ENCODE results near the gene GFI1. TPM values are rescaled to one million over a fixed set of nuclear protein-coding genes. Genes with fewer than 3 reads are reported as not detected.

GFI1 gene
- total RNA-seq, 4 donors from 2014 or later = 0.36 to 0.48 TPM; not detected in 2

DNA sequence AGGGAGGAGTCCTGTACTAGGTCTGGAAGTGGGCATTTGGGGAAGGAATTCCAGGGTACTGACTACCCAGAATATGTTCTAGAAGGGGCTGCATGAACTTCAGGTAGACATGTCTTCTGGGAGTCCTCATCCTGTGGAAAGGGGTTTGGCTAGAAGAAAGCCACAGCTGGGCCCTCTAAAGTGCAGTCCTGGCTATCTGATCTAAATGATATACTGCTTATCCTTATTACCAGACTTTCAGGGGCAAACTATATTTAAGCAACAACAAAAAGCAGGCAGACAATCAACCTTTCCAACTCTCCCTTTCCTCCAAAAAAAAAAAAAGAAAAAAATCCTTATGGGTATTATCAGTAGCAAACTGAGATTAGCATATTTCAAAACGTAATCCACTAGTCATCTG, 29.8 kb upstream of the GFI1 start:
- Histone ChIP-seq H3K27me3 (no peaks in the 10 kb centered on the region), H3K36me3 (no peaks in the 10 kb centered on the region), H3K4me1 (no peaks in the 10 kb centered on the region), H3K27ac (no peak overlapping the region), H3K4me3 (no peak overlapping the region), H3K9me3 (no peaks in the 10 kb centered on the region)
- DNase-seq (ENCODE audit: low spot score in 2 of 2) = no peak
- no peak for TF ChIP-seq POLR2A (IDR thresholded peaks at IDR 0.05)
- no peak for TF ChIP-seq EP300 (IDR thresholded peaks at IDR 0.05)
- TF ChIP-seq, protein P1, sequence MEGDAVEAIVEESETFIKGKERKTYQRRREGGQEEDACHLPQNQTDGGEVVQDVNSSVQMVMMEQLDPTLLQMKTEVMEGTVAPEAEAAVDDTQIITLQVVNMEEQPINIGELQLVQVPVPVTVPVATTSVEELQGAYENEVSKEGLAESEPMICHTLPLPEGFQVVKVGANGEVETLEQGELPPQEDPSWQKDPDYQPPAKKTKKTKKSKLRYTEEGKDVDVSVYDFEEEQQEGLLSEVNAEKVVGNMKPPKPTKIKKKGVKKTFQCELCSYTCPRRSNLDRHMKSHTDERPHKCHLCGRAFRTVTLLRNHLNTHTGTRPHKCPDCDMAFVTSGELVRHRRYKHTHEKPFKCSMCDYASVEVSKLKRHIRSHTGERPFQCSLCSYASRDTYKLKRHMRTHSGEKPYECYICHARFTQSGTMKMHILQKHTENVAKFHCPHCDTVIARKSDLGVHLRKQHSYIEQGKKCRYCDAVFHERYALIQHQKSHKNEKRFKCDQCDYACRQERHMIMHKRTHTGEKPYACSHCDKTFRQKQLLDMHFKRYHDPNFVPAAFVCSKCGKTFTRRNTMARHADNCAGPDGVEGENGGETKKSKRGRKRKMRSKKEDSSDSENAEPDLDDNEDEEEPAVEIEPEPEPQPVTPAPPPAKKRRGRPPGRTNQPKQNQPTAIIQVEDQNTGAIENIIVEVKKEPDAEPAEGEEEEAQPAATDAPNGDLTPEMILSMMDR (IDR thresholded peaks at IDR 0.05) = no peak
- TF ChIP-seq POLR2AphosphoS5 (IDR thresholded peaks at IDR 0.05) = no peak
- WGBS = 90% methylated on average over 1 of the region's 1 CpG

DNA sequence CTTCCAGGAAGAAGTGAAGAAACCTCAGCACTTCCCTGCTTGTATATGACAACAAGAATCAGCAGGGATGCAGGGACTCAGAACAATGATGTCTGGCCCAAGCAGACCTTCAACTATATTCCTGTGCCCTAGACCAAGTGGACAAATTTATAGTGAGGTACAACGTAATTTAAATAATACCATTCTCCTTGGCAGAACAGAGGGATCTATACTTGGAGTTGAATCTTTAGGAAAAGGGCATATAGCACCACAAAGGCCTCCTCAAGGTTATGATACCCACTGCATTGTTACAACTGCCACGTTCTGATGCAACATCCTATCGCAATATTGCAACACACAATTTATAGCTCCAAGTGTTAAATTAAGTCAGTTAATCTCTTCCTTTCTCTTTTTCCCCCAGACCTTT, 29.1 kb upstream of the GFI1 start:
- no peak for DNase-seq (ENCODE audit: low spot score in 2 of 2)
- H3K36me3 ChIP-seq = no peaks in the 10 kb centered on the region
- H3K4me3 ChIP-seq = no peak overlapping the region
- 82% methylated on average over 3 of the region's 3 CpGs for WGBS
- no peaks in the 10 kb centered on the region for H3K4me1 ChIP-seq
- no peaks in the 10 kb centered on the region for H3K9me3 ChIP-seq
- H3K27ac ChIP-seq = no peak overlapping the region
- no peaks in the 10 kb centered on the region for H3K27me3 ChIP-seq
- TF ChIP-seq POLR2A (IDR thresholded peaks at IDR 0.05) (no peak), EP300 (IDR thresholded peaks at IDR 0.05) (no peak)
- TF ChIP-seq, protein P1 (IDR thresholded peaks at IDR 0.05) = no peak

- no peak overlapping the region for H3K4me3 ChIP-seq
- no peak for DNase-seq (ENCODE audit: low spot score in 2 of 2)
- H3K4me1 ChIP-seq = no peaks in the 10 kb centered on the region
- TF ChIP-seq POLR2AphosphoS5 (IDR thresholded peaks at IDR 0.05) = no peak
- TF ChIP-seq, protein P1 (IDR thresholded peaks at IDR 0.05) = no peak
- no peak for TF ChIP-seq EP300 (IDR thresholded peaks at IDR 0.05)
- no peak for TF ChIP-seq POLR2A (IDR thresholded peaks at IDR 0.05)
- no peaks in the 10 kb centered on the region for H3K9me3 ChIP-seq
- no peak overlapping the region for H3K27ac ChIP-seq
- no peaks in the 10 kb centered on the region for H3K36me3 ChIP-seq
- WGBS = 93% methylated on average over 4 of the region's 4 CpGs
- H3K27me3 ChIP-seq = no peaks in the 10 kb centered on the region
Observed at GRCh38 chr1:92511541-92511940, 24.8 kb upstream of the GFI1 start.

- no peak for DNase-seq (ENCODE audit: low spot score in 2 of 2)
- TF ChIP-seq POLR2AphosphoS5 (IDR thresholded peaks at IDR 0.05) = no peak
- TF ChIP-seq POLR2A (IDR thresholded peaks at IDR 0.05) = no peak
- TF ChIP-seq, protein P1 (IDR thresholded peaks at IDR 0.05) = no peak
- no peak for TF ChIP-seq EP300 (IDR thresholded peaks at IDR 0.05)
- WGBS = 93% methylated on average over 1 of the region's 1 CpG
- no peaks in the 10 kb centered on the region for H3K9me3 ChIP-seq
- no peaks in the 10 kb centered on the region for H3K36me3 ChIP-seq
- H3K27me3 ChIP-seq = no peaks in the 10 kb centered on the region
- no peak overlapping the region for H3K4me3 ChIP-seq
- no peaks in the 10 kb centered on the region for H3K4me1 ChIP-seq
- H3K27ac ChIP-seq = no peak overlapping the region
Observed at GRCh38 chr1:92509619-92510018, 22.9 kb upstream of the GFI1 start.

GRCh38 chr1:92505015-92505692, 18.4 kb upstream of the GFI1 start:
- no peak for DNase-seq (ENCODE audit: low spot score in 2 of 2)

More at GRCh38 chr1:92505015-92505692, 18.4 kb upstream of the GFI1 start:
- Histone ChIP-seq H3K9me3 (no peaks in the 10 kb centered on the region), H3K36me3 (no peaks in the 10 kb centered on the region), H3K4me3 (no peak overlapping the region), H3K4me1 (no peaks in the 10 kb centered on the region), H3K27ac (no peak overlapping the region), H3K27me3 (no peaks in the 10 kb centered on the region)
- no peak for TF ChIP-seq POLR2A (IDR thresholded peaks at IDR 0.05)
- TF ChIP-seq EP300 (IDR thresholded peaks at IDR 0.05) = no peak
- WGBS = 72% methylated on average over 6 of the region's 6 CpGs
